NK-92 (cell line): ENCODE data around the gene STEAP1B.
"Not testable (repeated sequence)": the region's sequence is repeated elsewhere in the genome, so short reads cannot be mapped to it uniquely, and the experiment has no call there.

ENCODE experiments used
- DNase-seq: peaks from one replicate; lab custom pipeline; 2025; ENCODE audit not compliant: unreplicated experiment; lab: John Stamatoyannopoulos, UW

The STEAP1B gene

GRCh38 chr7:22460363-22460988 is 39.5 kb downstream of the STEAP1B start:
- DNase-seq: no peak

DNA sequence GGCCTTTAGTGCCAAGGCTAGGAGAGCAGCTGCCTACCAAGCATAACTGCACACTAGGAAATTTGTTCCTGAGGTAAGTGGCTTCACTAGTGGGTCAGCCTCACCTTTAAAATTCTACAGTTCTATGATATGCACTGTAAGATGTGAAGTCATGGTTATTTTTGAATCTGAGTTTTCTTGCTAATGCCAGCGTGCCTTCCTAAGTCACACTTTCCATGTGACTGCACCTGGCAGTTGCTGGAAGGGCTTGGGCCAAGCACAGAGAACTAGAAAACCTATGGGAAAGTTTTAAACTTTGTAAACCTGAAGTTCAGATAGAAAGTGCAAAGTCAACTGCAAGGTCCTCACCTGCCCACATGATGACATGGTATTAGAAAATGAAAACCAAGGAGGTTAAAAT is 42.5 kb downstream of the STEAP1B start:
- DNase-seq: no peak

- DNase-seq: no peak
These were observed 45.5 kb downstream of the STEAP1B start for GRCh38 chr7:22454446-22454845.

DNA sequence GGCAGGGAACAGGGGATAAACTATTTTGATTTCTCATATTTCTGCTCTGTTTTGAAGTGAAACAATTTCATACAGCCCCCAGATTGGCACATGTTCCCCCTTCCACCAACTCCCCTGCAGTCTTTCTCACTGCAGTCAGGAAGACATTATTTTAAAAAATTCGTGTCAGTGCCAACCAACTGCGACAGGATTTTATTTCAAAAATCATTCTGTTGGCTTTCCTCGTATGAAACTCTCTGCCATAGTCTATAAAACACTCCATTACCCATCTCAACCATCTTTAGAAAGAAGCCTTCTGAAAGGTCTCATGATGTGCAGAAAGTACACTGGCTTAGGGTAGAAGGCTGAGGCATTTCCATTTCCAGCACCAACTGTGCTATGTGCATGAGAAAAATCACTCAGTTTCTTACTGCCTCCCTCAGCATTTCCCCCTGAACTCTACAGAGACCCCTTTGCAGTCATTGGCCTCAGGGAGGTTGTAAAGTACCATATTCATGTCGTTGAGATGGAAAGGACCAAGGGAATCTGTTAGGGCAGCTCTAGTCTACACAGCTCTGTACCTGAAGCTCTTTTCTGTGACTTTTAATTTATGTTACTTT is 46.9 kb downstream of the STEAP1B start:
- no peak for DNase-seq

GRCh38 chr7:22452142-22452959 is 47.6 kb downstream of the STEAP1B start:
- DNase-seq: no peak

DNA sequence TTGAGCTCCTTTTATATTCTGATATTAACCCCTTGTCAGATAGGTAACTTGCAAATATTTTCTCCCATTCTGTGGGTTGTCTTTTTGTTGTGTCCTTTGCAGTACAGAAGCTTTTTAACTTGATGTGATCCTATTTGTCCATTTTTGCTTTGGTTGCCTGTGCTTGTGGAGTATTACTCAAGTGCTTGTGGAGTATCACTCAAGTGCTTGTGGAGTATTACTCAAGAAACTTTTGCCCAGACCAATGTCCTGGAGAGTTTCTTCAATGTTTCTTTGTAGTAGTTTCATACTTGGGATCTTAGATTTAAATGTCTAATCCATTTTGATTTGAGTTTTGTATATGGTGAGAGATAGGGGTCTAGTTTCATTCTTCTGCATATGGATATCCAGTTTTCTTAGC is 50.0 kb downstream of the STEAP1B start:
- not testable (repeated sequence) for DNase-seq

GRCh38 chr7:22447762-22448161 is 52.2 kb downstream of the STEAP1B start:
- DNase-seq: no peak

GRCh38 chr7:22447008-22447407 is 53.0 kb downstream of the STEAP1B start:
- DNase-seq: no peak

- no peak for DNase-seq
These were observed 54.1 kb downstream of the STEAP1B start for GRCh38 chr7:22445853-22446252.

GRCh38 chr7:22445140-22445743 is 54.7 kb downstream of the STEAP1B start:
- no peak for DNase-seq

DNA sequence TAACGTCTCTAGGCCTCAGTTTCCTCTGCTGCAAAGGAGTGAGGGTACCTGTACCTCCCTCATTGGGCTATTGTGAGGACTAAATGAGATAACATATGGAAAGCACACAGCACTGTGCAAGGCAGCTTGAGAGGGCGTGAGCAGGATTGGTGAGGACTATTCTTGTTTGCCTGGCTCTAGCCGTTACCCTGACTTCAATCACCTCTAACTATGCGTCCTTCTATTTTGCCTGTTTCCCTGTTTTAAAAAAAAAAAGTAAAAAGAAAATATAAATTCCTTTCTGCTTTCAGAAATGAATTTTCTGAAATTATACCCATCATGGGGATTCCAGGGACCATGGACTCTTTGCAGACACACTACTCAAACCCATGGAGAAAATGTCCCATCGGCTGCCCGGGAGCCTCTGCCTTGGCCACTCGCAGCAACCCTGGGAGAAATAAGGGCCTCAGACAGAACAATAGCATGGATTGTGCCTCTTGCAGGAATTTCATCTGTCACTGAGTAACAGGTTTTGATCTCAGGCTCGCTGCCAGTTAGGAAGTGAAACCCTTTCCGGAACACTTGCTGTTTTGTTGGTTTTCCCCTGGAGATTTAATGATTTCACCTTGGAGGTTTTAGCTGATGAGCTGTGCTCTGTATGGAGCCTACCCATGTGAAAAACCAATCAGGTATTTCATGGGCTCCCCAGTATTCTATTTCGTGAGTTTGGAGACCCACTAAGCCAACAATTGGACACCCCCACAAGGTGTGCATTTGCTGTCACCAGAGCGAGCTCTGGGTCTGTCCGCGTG is 55.6 kb downstream of the STEAP1B start:
- DNase-seq: no peak

- no peak for DNase-seq
These were observed 56.4 kb downstream of the STEAP1B start for GRCh38 chr7:22443370-22444180.

GRCh38 chr7:22442882-22443369 is 57.1 kb downstream of the STEAP1B start:
- no peak for DNase-seq

DNA sequence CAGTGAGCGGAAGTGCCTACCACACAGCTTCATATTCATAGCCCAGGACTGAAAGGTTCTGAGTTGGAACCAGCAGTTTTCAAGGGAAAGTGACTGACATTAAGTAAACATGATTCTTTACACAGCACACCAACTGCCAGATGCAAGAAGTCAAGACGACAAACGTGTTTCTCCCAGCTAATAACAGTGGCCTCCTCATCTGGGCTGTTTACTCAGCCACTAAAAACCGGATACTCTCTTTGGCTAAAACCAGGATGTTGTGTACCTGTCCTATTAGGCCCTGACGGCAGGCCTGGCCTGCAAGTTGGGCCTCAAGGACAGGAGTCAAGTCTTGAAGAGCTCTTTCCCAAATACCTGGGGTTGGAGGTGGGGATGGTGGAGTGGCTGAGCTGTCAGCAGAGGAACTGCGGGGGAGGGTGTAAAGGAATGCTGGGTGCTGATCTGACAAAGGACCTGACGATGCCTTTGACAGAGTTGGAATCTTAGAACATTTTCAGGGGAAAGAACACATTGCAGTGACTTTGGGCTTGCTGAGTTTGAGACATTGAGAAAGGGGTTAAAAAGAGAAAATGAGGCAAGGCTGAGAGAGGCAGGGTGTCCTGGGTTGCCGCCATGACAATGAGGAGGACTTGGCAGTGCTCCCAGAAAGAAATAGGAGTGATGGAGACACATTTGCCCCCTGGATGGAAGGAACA is 57.7 kb downstream of the STEAP1B start:
- DNase-seq: no peak

DNA sequence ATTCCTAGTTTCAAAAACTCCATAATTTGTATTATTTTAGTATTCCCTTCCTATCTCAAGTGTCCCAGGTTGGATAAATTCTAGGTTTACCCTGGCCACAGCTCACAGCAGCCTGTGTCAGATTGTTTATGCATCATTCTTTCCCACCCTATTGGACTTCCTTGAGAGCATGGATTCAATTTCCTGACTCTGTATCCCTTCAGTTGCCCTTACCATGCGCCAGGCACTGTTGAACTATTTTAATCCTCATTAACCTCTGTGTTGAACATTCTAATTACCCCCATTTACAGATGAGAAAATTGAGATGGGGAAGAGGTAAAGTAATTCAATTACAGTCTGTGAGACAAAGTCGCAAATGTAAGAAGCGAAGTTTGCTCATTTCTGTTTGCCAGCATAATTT is 58.8 kb downstream of the STEAP1B start:
- DNase-seq: no peak

DNA sequence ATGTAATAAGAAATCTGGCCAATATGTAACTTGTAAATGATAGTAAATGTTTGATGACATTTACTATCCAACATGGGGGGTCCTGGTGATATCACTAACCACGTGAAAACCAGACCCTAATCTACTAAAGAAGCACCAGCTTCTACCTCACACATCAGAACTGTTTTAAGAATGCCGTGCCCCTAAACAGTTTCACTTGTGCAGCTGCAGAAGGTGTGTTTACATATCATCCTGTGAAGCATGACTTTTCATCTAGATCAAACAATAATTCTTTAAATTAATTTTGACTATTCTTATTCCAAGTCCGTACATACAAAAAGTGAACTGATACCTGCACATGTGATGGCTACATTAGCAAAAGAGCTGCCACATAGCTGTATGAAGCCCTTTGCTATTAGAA is 61.0 kb downstream of the STEAP1B start:
- no peak for DNase-seq

DNA sequence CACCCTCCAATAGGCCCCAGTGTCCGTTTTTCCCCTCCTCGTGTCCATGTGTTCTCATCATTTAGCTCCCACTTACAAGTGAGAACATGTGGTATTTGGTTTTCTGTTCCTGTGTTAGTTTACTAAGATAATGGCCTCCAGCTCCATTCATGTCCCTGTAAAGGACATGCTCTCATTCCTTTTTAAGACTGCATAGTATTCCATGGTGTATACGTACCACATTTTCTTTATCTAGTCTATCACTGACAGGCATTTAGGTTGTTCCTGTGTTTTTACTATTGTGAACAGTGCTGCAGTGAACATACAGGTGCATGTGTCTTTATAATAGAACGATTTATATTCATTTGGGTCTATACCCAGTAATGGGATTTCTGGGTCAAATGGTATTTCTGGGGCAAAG is 63.4 kb downstream of the STEAP1B start:
- not testable (repeated sequence) for DNase-seq

DNA sequence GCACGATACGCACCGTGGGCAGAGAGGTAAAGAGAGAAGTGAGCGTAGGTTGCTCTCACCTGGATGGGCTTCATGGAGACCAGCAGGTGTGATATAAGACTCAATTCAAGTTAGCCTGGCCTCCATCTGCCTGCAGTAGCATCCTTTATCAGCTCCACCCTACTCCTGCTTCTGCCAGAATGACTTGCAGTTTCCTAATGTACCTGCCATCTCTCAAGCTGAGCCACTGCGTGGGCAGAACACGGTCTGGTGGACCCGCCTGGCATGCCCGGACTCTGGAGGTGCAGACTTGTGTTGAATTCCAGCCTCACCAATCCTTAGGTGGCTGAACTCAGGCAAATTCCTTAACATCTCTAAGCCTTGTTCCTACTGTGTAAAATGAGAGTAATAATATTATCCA is 64.3 kb downstream of the STEAP1B start:
- no peak for DNase-seq

GRCh38 chr7:22435105-22435504 is 64.9 kb downstream of the STEAP1B start:
- no peak for DNase-seq
